ENCODE measurements around the gene GTF2H2C_2.
"Not testable (repeated sequence)": the region's sequence is repeated elsewhere in the genome, so short reads cannot be mapped to it uniquely, and the experiment has no call there.

- TF ChIP-seq ZNF552 (CRISPR knock-in tag; IDR thresholded peaks at IDR 0.05; ENCODE audit: borderline replicate concordance); STAT5B (CRISPR knock-in tag; IDR thresholded peaks at IDR 0.05); EZH2 (conservative IDR thresholded peaks at IDR 0.05; ENCODE audit: low read depth, low read length); ZBTB33 (CRISPR knock-in tag; IDR thresholded peaks at IDR 0.05); MXI1 (IDR thresholded peaks at IDR 0.05; ENCODE audit: borderline replicate concordance, low read depth, low read length); EP300 (IDR thresholded peaks at IDR 0.05; ENCODE audit: low read depth in 2 of 2, low read length in 2 of 2); EP300 (CRISPR knock-in tag; IDR thresholded peaks at IDR 0.05; ENCODE audit: borderline replicate concordance): not testable (repeated sequence)
These were observed 23.4 kb downstream of the GTF2H2C_2 start for GRCh38 chr5:70438518-70438917.

Measured in HepG2 (cell line).